Subcutaneous adipose tissue (tissue), 4 donors: ENCODE measurements around the gene MYEOV. TPM values are rescaled to one million over a fixed set of nuclear protein-coding genes. Genes with fewer than 3 reads are reported as not detected.

Experiments used
- CTCF ChIP-seq: fragments of 450-650 bp; IDR thresholded peaks from one replicate; pipeline ENCODE4 v1.5.1; 2016; ENCODE audit warnings: low read depth, mild to moderate bottlenecking, control low read depth, antibody characterized with exemption, moderate library complexity
- total RNA-seq, 4 donors: library from RNA; depleted of rRNA; stranded (reverse); fragments of >200 nt; gene quantifications; one replicate each; pipeline ENCODE4 v1.1.0, GENCODE V29; 2016

The MYEOV gene
- total RNA-seq = 10 to 100 TPM; 21.4 to 57.9 (median 39.2) TPM

- TF ChIP-seq CTCF = no peak
These were observed at the start of gene MYEOV for GRCh38 chr11:69293819-69294505. Gene MYEOV, plus strand, starts transcription at chr11:69294155. Its CDS starts 1,200 bp downstream, at chr11:69295355.

GRCh38 chr11:69244266-69244665 lies 49.7 kb upstream of the MYEOV start:
- TF ChIP-seq CTCF = no peak

- TF ChIP-seq CTCF = no peak
These were observed 48.9 kb upstream of the MYEOV start for GRCh38 chr11:69245041-69245440.

GRCh38 chr11:69245491-69246345 lies 48.2 kb upstream of the MYEOV start:
- no peak for TF ChIP-seq CTCF

- TF ChIP-seq CTCF = no peak
These were observed 44.4 kb upstream of the MYEOV start for GRCh38 chr11:69249311-69250185.

- no peak for TF ChIP-seq CTCF
These were observed 43.5 kb upstream of the MYEOV start for GRCh38 chr11:69250186-69251056.
